ENCODE data around the gene HYAL4. TPM values are rescaled to one million over a fixed set of nuclear protein-coding genes. Genes with fewer than 3 reads are reported as not detected.
"Not testable (repeated sequence)": the region's sequence is repeated elsewhere in the genome, so short reads cannot be mapped to it uniquely, and the experiment has no call there.

The HYAL4 gene
- polyA plus RNA-seq, 4 donors: 0.08 to 0.32 (median 0.30) TPM; not detected in 1

DNA sequence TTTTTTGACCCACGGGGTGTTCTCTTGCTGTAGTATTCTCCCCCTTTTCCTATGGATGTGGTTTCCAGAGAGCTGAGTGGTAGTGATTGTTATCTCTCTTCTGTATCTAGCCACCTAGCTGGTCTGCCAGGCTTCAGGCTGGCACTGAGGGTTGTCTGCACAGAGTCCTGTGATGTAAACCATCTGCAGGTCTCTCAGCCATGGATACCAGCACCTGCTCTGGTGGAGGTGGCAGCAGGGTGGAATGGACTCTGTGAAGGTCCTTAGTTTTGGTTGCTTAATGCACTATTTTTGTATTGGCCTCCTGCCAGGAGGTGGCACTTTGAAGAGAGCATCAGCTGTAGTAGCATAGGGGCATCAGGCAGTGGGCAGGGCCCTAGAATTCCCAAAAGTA, 851 bp downstream of the HYAL4 start:
- no peak for DNase-seq (ENCODE audit: low read depth in 4 of 4, low spot score in 3 of 4)

- DNase-seq (ENCODE audit: low read depth in 4 of 4, low spot score in 3 of 4): no peak
Measured at GRCh38 chr7:123846217-123846891, 1.4 kb downstream of the HYAL4 start.

- DNase-seq (ENCODE audit: low read depth in 4 of 4, low spot score in 3 of 4): no peak
Measured at GRCh38 chr7:123847868-123848267, 2.9 kb downstream of the HYAL4 start.

DNA sequence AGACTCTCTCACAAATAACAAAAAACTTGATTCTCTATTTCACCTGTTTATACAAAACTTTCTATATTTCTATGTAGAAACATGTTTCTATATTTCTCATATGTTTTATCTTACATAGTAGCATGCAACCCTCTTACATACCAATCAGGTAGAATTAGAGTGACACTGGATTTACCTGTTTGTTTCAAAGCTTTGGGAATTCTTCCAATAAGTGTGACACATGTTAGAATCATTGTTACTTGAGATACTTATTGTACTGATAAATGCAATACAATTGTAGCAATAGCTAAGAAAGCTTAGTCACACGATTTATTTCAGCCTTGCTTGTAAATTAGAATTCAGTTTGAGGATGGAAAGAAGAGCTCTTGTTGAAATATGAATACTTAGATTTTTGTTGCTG, 4.9 kb downstream of the HYAL4 start:
- no peak for DNase-seq (ENCODE audit: low read depth in 4 of 4, low spot score in 3 of 4)

DNA sequence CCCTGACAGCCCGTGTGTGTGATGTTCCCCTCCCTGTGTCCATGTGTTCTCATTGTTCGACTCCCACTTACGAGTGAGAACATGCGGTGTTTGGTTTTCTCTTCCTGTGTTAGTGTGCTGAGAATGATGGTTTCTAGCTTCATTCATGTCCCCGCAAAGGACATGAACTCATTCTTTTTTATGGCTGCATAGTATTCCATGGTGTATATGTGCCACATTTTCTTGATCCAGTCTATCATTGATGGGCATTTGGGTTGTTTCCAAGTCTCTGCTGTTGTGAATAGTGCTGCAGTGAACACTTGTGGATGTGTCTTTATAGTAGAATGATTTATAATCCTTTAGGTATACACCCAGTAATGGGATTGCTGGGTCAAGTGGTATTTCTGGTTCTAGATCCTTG, 6.4 kb downstream of the HYAL4 start:
- DNase-seq (ENCODE audit: low read depth in 4 of 4, low spot score in 3 of 4): not testable (repeated sequence)

DNA sequence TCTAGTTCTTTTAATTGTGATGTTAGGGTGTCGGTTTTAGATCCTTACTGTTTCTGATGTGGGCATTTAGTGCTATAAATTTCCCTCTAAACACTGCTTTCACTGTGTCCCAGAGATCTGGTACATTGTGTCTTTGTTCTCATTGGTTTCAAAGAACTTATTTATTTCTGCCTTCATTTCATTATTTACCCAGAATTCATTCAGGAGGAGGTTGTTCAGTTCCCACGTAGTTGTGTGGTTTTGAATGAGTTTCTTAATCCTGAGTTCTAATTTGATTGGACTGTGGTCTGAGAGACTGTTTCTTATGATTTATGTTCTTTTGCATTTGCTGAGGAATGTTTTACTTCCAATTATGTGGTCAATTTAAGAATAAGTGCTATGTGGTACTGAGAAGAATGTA, 9.3 kb downstream of the HYAL4 start:
- not testable (repeated sequence) for DNase-seq (ENCODE audit: low read depth in 4 of 4, low spot score in 3 of 4)

GRCh38 chr7:123856428-123856827, 11.5 kb downstream of the HYAL4 start:
- not testable (repeated sequence) for DNase-seq (ENCODE audit: low read depth in 4 of 4, low spot score in 3 of 4)

DNA sequence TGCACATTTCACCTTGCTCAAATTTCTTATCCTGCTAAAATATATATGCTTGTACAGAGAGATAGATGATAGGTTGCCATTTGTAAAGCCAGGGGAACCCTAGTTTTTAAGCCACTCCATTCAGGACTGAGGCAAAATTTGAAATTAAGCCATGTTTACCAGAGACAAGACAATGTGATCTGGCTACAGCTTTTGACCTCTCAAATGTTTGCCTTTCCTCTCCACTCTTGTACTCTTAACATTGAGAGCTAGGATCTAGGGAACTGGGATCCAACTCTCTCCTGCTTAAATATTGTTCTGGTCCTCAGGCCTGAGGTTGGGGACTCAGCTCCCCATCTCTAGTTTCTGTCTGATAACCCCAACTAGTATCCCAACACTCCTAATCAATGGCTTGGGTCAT, 15.9 kb downstream of the HYAL4 start:
- DNase-seq (ENCODE audit: low read depth in 4 of 4, low spot score in 3 of 4): no peak

- no peak for DNase-seq (ENCODE audit: low read depth in 4 of 4, low spot score in 3 of 4)
Measured at GRCh38 chr7:123862775-123863174, 17.8 kb downstream of the HYAL4 start.

DNA sequence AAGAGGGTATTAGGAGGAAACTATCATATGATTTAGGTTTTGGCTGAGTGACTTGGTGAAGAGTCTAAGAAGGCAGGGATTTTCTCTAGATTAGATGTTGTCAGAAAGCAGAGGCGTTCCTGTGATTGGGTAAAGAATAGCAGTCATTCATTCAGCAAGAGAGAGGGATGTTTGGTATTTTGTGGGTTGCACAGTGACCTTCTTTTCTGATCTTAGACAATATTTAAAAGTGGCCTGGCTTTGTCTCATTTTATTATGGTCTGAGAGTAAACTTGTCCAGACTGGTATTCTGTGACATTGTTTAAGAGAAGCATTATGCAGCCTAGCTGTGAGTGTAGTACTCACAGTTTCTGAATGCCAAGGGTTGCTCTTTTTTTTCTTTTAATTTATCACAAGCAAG, 18.5 kb downstream of the HYAL4 start:
- DNase-seq (ENCODE audit: low read depth in 4 of 4, low spot score in 3 of 4): no peak

- DNase-seq (ENCODE audit: low read depth in 4 of 4, low spot score in 3 of 4): no peak
Measured at GRCh38 chr7:123864012-123864411, 19.0 kb downstream of the HYAL4 start.

DNA sequence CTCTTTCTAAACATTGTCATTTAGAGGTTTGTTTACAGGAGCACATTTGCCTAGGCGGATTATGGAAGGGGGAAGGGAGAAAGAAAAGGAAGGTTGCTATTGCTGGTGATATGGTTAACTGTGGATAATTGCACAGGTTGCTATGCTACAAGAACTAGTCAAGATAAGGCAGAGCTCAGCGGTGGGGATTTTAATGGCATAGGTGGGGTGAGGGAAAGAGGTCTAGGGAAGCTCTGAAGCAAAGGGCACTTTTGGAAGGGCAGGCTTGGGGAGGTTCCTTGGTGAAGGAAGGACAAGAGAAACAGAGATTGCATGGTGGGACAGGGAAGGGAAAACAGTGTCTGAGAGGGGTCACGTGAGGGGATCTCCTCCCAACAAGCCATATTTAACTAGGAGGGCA, 19.5 kb downstream of the HYAL4 start:
- DNase-seq (ENCODE audit: low read depth in 4 of 4, low spot score in 3 of 4): no peak

DNA sequence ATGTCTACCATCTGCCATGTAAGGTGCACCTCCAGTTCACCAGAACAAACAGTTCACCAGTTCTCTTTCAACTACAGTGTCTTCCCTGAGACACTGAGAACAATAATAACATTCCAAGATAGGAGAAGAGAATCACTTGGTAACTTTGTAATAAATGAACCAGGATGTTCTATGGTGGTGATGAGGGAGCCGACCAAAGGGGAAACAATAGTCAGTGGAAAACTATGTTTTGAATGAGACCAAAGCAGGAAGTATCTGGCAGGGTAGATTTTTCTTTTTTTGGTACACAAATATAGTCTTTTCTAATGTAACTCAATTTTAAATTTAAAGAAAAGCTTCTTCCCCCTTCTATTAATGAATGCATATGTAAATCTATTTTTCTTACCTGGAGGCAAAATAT, 20.0 kb downstream of the HYAL4 start:
- DNase-seq (ENCODE audit: low read depth in 4 of 4, low spot score in 3 of 4): no peak

GRCh38 chr7:123865517-123866117, 20.6 kb downstream of the HYAL4 start:
- peak; percentile 31 to 58 (median 49) for DNase-seq (ENCODE audit: low read depth in 4 of 4, low spot score in 3 of 4)

GRCh38 chr7:123867225-123867624, 22.3 kb downstream of the HYAL4 start:
- no peak for DNase-seq (ENCODE audit: low read depth in 4 of 4, low spot score in 3 of 4)

DNA sequence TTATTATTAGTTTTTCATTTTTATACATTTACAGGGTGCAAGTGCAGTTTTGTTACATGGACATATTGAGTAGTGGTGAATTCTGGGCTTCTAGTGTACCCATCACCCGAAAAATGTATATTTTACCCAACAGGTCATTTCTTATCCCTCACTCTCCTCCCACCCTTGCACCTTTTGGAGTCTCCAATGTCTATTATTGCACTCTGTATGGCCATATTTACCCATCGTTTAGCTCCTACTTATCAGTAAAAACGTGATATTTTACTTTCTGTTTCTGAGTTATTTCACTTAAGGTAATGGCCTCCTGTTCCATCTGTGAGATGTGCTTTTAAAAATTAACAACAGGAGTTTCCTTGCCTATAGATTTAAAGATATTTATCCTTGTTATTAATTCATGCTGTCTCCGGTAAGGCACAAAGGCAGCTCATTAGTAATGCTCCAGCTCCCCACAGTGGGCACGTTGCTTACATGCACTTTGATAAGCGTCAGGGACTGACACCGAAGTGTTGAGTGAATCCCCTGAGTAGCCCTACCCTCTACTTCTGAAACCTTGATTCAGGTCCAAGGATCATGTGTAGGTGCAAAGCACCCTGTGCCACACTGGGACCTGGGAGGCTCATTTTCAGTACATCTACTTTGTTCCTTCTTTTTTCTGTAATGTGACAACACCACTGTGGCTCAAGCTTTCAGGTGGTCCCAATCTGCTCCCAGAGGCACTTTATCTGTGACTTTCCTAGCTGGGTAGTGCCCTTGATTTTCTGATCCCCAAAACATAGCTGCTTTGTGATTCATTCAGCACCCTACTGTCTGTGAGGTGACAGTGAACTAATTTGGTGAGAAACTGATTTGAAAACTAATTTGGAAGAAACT, 27.3 kb downstream of the HYAL4 start:
- DNase-seq (ENCODE audit: low read depth in 4 of 4, low spot score in 3 of 4): peak in 3 of 4 donors; percentile 19 to 26 (median 25)

DNA sequence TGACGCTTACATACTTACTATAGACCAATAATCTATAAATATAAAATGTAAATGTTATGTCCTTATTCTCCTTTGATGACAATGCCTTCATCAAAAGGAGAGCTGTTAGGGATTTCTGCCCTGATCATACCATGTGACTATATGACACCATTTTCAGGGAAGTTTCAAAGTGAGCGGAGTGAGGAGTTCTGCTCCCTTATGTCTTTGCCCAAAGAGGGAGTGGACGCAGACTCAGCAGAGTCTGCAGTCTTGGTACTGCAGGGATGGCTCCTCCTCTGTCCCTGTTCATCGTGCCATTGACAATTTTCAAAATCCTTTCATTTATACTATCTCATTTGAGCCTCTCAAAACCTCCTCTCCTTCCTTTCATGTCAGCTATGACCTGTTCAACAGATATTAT, 27.9 kb downstream of the HYAL4 start:
- DNase-seq (ENCODE audit: low read depth in 4 of 4, low spot score in 3 of 4): no peak

- DNase-seq (ENCODE audit: low read depth in 4 of 4, low spot score in 3 of 4): no peak
Measured at GRCh38 chr7:123876557-123877256, 31.7 kb downstream of the HYAL4 start.

DNA sequence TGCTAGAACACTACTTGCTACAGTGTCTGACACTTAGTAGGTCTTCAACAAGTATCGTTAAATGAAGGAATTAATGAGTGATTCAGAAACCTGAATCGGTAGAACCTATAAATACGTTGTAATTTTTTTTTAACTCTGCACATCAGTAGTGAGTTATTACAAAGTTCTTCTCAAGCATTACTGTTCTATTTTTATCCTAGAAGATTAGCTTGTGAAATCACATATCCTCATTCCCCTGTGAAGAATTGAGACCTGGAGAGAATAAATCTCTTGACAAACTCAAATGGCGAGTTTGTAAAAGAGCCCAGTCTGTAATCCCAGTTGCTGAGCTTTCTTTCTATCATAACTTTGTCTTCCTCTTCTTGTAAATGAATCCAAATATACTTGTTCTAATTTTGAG, 34.7 kb downstream of the HYAL4 start:
- no peak for DNase-seq (ENCODE audit: low read depth in 4 of 4, low spot score in 3 of 4)

DNA sequence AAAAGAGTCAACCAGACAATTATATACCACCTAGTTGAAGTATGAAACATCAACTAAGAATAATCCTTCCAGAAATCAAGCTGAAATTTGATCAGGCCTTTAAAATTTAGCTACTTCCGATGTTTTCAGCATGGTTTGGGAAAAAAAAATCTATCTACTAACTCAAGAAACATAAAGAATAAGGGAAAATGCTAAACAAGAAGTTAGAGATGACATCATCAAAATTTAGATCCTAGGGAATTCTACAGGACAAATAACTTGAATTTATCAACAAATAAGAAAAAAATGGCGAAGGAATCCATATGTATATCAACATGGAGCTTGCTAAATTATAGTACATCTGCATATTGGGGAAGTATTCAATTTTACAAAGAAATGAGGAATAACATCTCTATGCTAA, 36.3 kb downstream of the HYAL4 start:
- DNase-seq (ENCODE audit: low read depth in 4 of 4, low spot score in 3 of 4): no peak

DNA sequence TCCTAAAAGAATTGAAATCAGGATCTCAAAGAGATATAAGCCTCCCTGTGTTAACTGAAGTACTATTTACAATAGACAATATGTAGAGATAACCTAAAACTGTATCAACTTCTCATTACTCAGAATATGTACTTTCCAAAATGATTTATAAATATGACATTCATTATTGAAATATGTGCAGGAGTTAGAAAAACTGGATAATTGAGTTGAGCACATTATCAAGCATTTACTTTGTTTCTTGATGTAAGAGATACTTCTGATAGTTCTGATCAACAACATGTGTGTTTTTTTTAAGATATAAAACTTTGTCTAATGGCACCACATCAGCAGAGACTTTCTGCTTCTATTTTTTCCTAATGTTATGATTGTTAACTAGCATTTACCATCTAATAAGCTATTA, 38.2 kb downstream of the HYAL4 start:
- DNase-seq (ENCODE audit: low read depth in 4 of 4, low spot score in 3 of 4): no peak

All from left renal pelvis (tissue), 4 donors.